ENCODE data around the gene IKZF4.

- no peak for TF ChIP-seq CTCF (IDR thresholded peaks at IDR 0.05)
- no peak for TF ChIP-seq ZFX (IDR thresholded peaks at IDR 0.05; ENCODE audit: borderline replicate concordance)
These were observed 1.1 kb downstream of the IKZF4 start for GRCh38 chr12:56021889-56022497.
